Trophoblast cell (in vitro differentiated cells and primary cell): Measurements from ENCODE around the gene GDE1.

Source experiments
- DNase-seq, 2 donors: peaks; one replicate each; pipeline ENCODE4 v3.0.0-alpha.2; 2016
- H2AFZ ChIP-seq: 2 replicates; pipeline ENCODE4 v1.6.1; 2013; ENCODE audit warnings: low read length, moderate library complexity, mild to moderate bottlenecking; ENCODE audit not compliant: insufficient read depth, poor library complexity
- H2AK5ac ChIP-seq: 2 replicates; pipeline ENCODE4 v1.6.1; 2013; ENCODE audit warnings: mild to moderate bottlenecking, low read length
- H2BK120ac ChIP-seq: 2 replicates; pipeline ENCODE4 v1.6.1; 2013; ENCODE audit warnings: low read length, mild to moderate bottlenecking, moderate library complexity; ENCODE audit not compliant: insufficient read depth, poor library complexity
- H2BK12ac ChIP-seq: 2 replicates; pipeline ENCODE4 v1.6.1; 2013; ENCODE audit warnings: mild to moderate bottlenecking, low read length, moderate library complexity
- H2BK5ac ChIP-seq: 2 replicates; pipeline ENCODE4 v1.6.1; 2013; ENCODE audit warnings: low read length, low read depth, moderate library complexity, mild to moderate bottlenecking; ENCODE audit not compliant: poor library complexity
- H3K14ac ChIP-seq: 2 replicates; pipeline ENCODE4 v1.6.1; 2013; ENCODE audit warnings: mild to moderate bottlenecking, low read length
- H3K18ac ChIP-seq: 2 replicates; pipeline ENCODE4 v1.6.1; 2013; ENCODE audit warnings: mild to moderate bottlenecking, low read length
- H3K23ac ChIP-seq: 2 replicates; pipeline ENCODE4 v1.6.1; 2013; ENCODE audit warnings: low read length
- H3K27ac ChIP-seq: 2 replicates; pipeline ENCODE4 v1.5.1; 2013; ENCODE audit warnings: low read depth, mild to moderate bottlenecking, inconsistent platforms, low read length, moderate library complexity
- H3K27me3 ChIP-seq: 2 replicates; pipeline ENCODE4 v1.6.1; 2013; ENCODE audit warnings: inconsistent platforms, mild to moderate bottlenecking, low read length, moderate library complexity; ENCODE audit not compliant: insufficient read depth
- H3K36me3 ChIP-seq, 2 experiments: 1 replicate in 1 of 2; 2 replicates in 1 of 2; pipeline ENCODE4 v1.6.1; 2013; ENCODE audit warnings: low read length in 2 of 2, mild to moderate bottlenecking in 2 of 2, moderate library complexity in 1 of 2; ENCODE audit not compliant: insufficient read depth in 2 of 2, control insufficient read depth in 1 of 2
- H3K4ac ChIP-seq: 2 replicates; pipeline ENCODE4 v1.6.1; 2013; ENCODE audit warnings: low read depth, mild to moderate bottlenecking, low read length, moderate library complexity
- H3K4me1 ChIP-seq, 2 experiments: 1 replicate in 1 of 2; 2 replicates in 1 of 2; pipeline ENCODE4 v1.6.1; 2013; ENCODE audit warnings: low read length in 2 of 2, mild to moderate bottlenecking in 2 of 2, moderate library complexity in 1 of 2; ENCODE audit not compliant: insufficient read depth in 2 of 2, control insufficient read depth in 1 of 2
- H3K4me2 ChIP-seq: 2 replicates; pipeline ENCODE4 v1.6.1; 2013; ENCODE audit warnings: inconsistent platforms, mild to moderate bottlenecking, low read length, moderate library complexity
- H3K4me3 ChIP-seq: 2 replicates; pipeline ENCODE4 v1.5.1; 2013; ENCODE audit warnings: mild to moderate bottlenecking, low read depth, low read length, inconsistent platforms
- H3K79me1 ChIP-seq: one replicate; pipeline ENCODE4 v1.6.1; 2013; ENCODE audit warnings: low read length
- H3K79me2 ChIP-seq: 2 replicates; pipeline ENCODE4 v1.6.1; 2013; ENCODE audit warnings: low read length, mild to moderate bottlenecking; ENCODE audit not compliant: control insufficient read depth, insufficient read depth, poor library complexity
- H3K9ac ChIP-seq: 2 replicates; pipeline ENCODE4 v1.6.1; 2013; ENCODE audit warnings: mild to moderate bottlenecking, low read length
- H3K9me3 ChIP-seq: 2 replicates; pipeline ENCODE4 v1.6.1; 2013; ENCODE audit warnings: low read depth, mild to moderate bottlenecking, control low read depth, inconsistent platforms, low read length; ENCODE audit not compliant: insufficient read depth
- H4K12ac ChIP-seq: 2 replicates; pipeline ENCODE4 v1.6.1; 2013; ENCODE audit warnings: low read depth, mild to moderate bottlenecking, low read length, moderate library complexity
- H4K8ac ChIP-seq: 2 replicates; pipeline ENCODE4 v1.6.1; 2013; ENCODE audit warnings: low read depth, mild to moderate bottlenecking, low read length, moderate library complexity
- H4K91ac ChIP-seq: one replicate; pipeline ENCODE4 v1.6.1; 2013; ENCODE audit warnings: low read depth, mild to moderate bottlenecking, low read length, moderate library complexity
- WGBS: extraction: QIAGEN DNeasy Blood & Tissue Kit; methylation state at CpG from one replicate; pipeline ENCODE4 v1.1.7; 2013; ENCODE audit warnings: missing lambda C conversion rate; ENCODE audit not compliant: insufficient read length, insufficient coverage; ENCODE audit errors: extremely low coverage; 5-methylcytosine and 5-hydroxymethylcytosine counted together

The GDE1 gene

GRCh38 chr16:19540241-19540970 is 18.5 kb upstream of the GDE1 start:
- Histone ChIP-seq H3K79me1 (no peaks in the 10 kb centered on the region), H3K36me3 (peaks cover 0 to 4% of the 10 kb centered on the region in 2 experiments), H3K14ac (no peak overlapping the region), H3K27me3 (no peaks in the 10 kb centered on the region), H3K79me2 (no peaks in the 10 kb centered on the region), H3K4ac (no peak overlapping the region), H3K4me3 (no peak overlapping the region), H3K18ac (no peak overlapping the region), H3K4me2 (no peak overlapping the region), H3K23ac (no peak overlapping the region), H4K8ac (no peak overlapping the region), H3K4me1 (no peaks in the 10 kb centered on the region), H4K12ac (no peak overlapping the region), H2BK120ac (no peak overlapping the region), H4K91ac (no peak overlapping the region), H3K9ac (no peak overlapping the region), H3K27ac (no peak overlapping the region), H2BK12ac (no peak overlapping the region), H3K9me3 (no peaks in the 10 kb centered on the region), H2AFZ (no peak overlapping the region), H2AK5ac (no peak overlapping the region), H2BK5ac (no peak overlapping the region)
- WGBS = no CpG with 5 or more reads among the region's 6 CpGs
- peak; percentile 67 to 85 for DNase-seq

- no peaks in the 10 kb centered on the region for H3K79me2 ChIP-seq
- H2BK120ac ChIP-seq = no peak overlapping the region
- H4K91ac ChIP-seq = no peak overlapping the region
- no peak for DNase-seq
- H3K27me3 ChIP-seq = no peaks in the 10 kb centered on the region
- peaks cover 2% of the 10 kb centered on the region in 2 experiments for H3K36me3 ChIP-seq
- H4K12ac ChIP-seq = no peak overlapping the region
- H3K9ac ChIP-seq = no peak overlapping the region
- no peak overlapping the region for H2BK12ac ChIP-seq
- no peak overlapping the region for H2BK5ac ChIP-seq
- H3K9me3 ChIP-seq = no peaks in the 10 kb centered on the region
- H3K4ac ChIP-seq = no peak overlapping the region
- no peak overlapping the region for H2AK5ac ChIP-seq
- H3K23ac ChIP-seq = no peak overlapping the region
- H3K14ac ChIP-seq = no peak overlapping the region
- H3K4me1 ChIP-seq = no peaks in the 10 kb centered on the region
- H3K4me2 ChIP-seq = no peak overlapping the region
- no peak overlapping the region for H3K4me3 ChIP-seq
- WGBS = no CpG with 5 or more reads among the region's 1 CpG
- H2AFZ ChIP-seq = no peak overlapping the region
- no peak overlapping the region for H3K27ac ChIP-seq
- no peak overlapping the region for H3K18ac ChIP-seq
- H4K8ac ChIP-seq = no peak overlapping the region
- H3K79me1 ChIP-seq = no peaks in the 10 kb centered on the region
These were observed 10.7 kb upstream of the GDE1 start for GRCh38 chr16:19532601-19533000.

- H3K9ac ChIP-seq = no peak overlapping the region
- WGBS = no CpG with 5 or more reads among the region's 3 CpGs
These were observed 6.8 kb upstream of the GDE1 start for GRCh38 chr16:19528666-19529065.

GRCh38 chr16:19527161-19527560 is 5.3 kb upstream of the GDE1 start:
- Histone ChIP-seq H3K4ac (no peak overlapping the region), H4K12ac (no peak overlapping the region), H2BK120ac (no peak overlapping the region), H3K14ac (no peak overlapping the region), H3K9ac (no peak overlapping the region), H3K79me2 (peaks cover 2% of the 10 kb centered on the region), H3K27ac (no peak overlapping the region), H3K36me3 (peaks cover 2% of the 10 kb centered on the region in 2 experiments), H2AK5ac (no peak overlapping the region), H2BK5ac (no peak overlapping the region), H3K4me3 (no peak overlapping the region), H3K4me2 (no peak overlapping the region), H3K4me1 (peaks cover 0 to 2% of the 10 kb centered on the region in 2 experiments), H3K18ac (no peak overlapping the region), H4K91ac (no peak overlapping the region), H2AFZ (no peak overlapping the region), H2BK12ac (no peak overlapping the region), H3K79me1 (no peaks in the 10 kb centered on the region), H3K23ac (no peak overlapping the region), H4K8ac (no peak overlapping the region), H3K27me3 (no peaks in the 10 kb centered on the region), H3K9me3 (peaks cover 2% of the 10 kb centered on the region)
- no peak for DNase-seq
- WGBS = no CpG with 5 or more reads among the region's 1 CpG

More at GRCh38 chr16:19528666-19529065, 6.8 kb upstream of the GDE1 start:
- Histone ChIP-seq H4K8ac (no peak overlapping the region), H2AFZ (no peak overlapping the region), H3K14ac (no peak overlapping the region), H4K91ac (no peak overlapping the region), H4K12ac (no peak overlapping the region), H3K79me2 (peaks cover 2% of the 10 kb centered on the region), H3K4me1 (peaks cover 0 to 2% of the 10 kb centered on the region in 2 experiments), H3K18ac (no peak overlapping the region), H3K4ac (no peak overlapping the region), H3K36me3 (peaks cover 2% of the 10 kb centered on the region in 2 experiments), H3K4me2 (no peak overlapping the region), H3K4me3 (no peak overlapping the region), H2AK5ac (no peak overlapping the region), H3K23ac (no peak overlapping the region), H2BK120ac (no peak overlapping the region), H3K9me3 (peaks cover 2% of the 10 kb centered on the region), H2BK12ac (no peak overlapping the region), H3K27me3 (no peaks in the 10 kb centered on the region), H3K27ac (no peak overlapping the region), H3K79me1 (no peaks in the 10 kb centered on the region), H2BK5ac (no peak overlapping the region)
- no peak for DNase-seq
